Renal pelvis (tissue), 12 donors: ENCODE data around the gene OSM. TPM values are rescaled to one million over a fixed set of nuclear protein-coding genes. Genes with fewer than 3 reads are reported as not detected.
A peak's percentile ranks its signal among the peaks of the same experiment; 100 is the strongest.

Experiments used
- DNase-seq: peaks from one replicate; pipeline ENCODE4 v3.0.0-alpha.2; 2013
- long read RNA-seq, 16 experiments: transcript quantifications; one replicate each; lab custom pipeline, GENCODE V29; 2026
- polyA plus RNA-seq, 3 donors: library from polyadenylated mRNA; unstranded; fragments of 120-200 nt; gene quantifications; one replicate each; pipeline ENCODE4 v1.2.1, GENCODE V29; 2013; ENCODE audit not compliant: insufficient read length in 3 of 3

The OSM gene
- under 1 TPM in 1 of 3 donors, not detected in 2; 0.04 TPM for polyA plus RNA-seq
- long read RNA-seq, donor 1 = 0 reads
- long read RNA-seq, donor 2 = 0 reads
- long read RNA-seq, donor 3 = 0 reads
- long read RNA-seq, donor 4 = 0 reads
- long read RNA-seq, donor 5 = 0 reads
- long read RNA-seq, donor 6 = 0 reads
- long read RNA-seq, donor 7 = 0 reads
- long read RNA-seq, donor 8 = 0 reads
- long read RNA-seq, donor 9 = 0 reads
- long read RNA-seq, donor 10 = 0 reads
- long read RNA-seq, donor 11 = 0 reads
- long read RNA-seq, donor 12 = 0 reads
- long read RNA-seq, donor 13 = 0 reads
- long read RNA-seq, donor 14 = 0 reads
- long read RNA-seq, donor 15 = 0 reads
- long read RNA-seq, donor 16 = 0 reads

GRCh38 chr22:30266445-30267381, at the start of gene OSM:
Gene OSM, minus strand, starts transcription at chr22:30266851. Its CDS starts 52 bp downstream, at chr22:30266799.
- no peak for DNase-seq

- DNase-seq = no peak
Observed at GRCh38 chr22:30315962-30316576, 49.4 kb upstream of the OSM start.

GRCh38 chr22:30314915-30315314, 48.3 kb upstream of the OSM start:
- DNase-seq = no peak

- DNase-seq = no peak
Observed at GRCh38 chr22:30313527-30314363, 47.1 kb upstream of the OSM start.

GRCh38 chr22:30312053-30312452, 45.4 kb upstream of the OSM start:
- no peak for DNase-seq

- peak; percentile 62 for DNase-seq
Observed at GRCh38 chr22:30310881-30311771, 44.5 kb upstream of the OSM start.

- no peak for DNase-seq
Observed at GRCh38 chr22:30309951-30310741, 43.5 kb upstream of the OSM start.

GRCh38 chr22:30308518-30309230, 42.0 kb upstream of the OSM start:
- no peak for DNase-seq

GRCh38 chr22:30308093-30308492, 41.4 kb upstream of the OSM start:
- DNase-seq = no peak

- no peak for DNase-seq
Observed at GRCh38 chr22:30307041-30307574, 40.5 kb upstream of the OSM start.

- no peak for DNase-seq
Observed at GRCh38 chr22:30306627-30307011, 40.0 kb upstream of the OSM start.

- no peak for DNase-seq
Observed at GRCh38 chr22:30305906-30306626, 39.4 kb upstream of the OSM start.

GRCh38 chr22:30305519-30305905, 38.9 kb upstream of the OSM start:
- DNase-seq = no peak

- DNase-seq = no peak
Observed at GRCh38 chr22:30304495-30305244, 38.0 kb upstream of the OSM start.

- no peak for DNase-seq
Observed at GRCh38 chr22:30302810-30303138, 36.1 kb upstream of the OSM start.

- no peak for DNase-seq
Observed at GRCh38 chr22:30301995-30302809, 35.6 kb upstream of the OSM start.
